Measurements from ENCODE around the gene RRP15.

Gene RRP15

DNA sequence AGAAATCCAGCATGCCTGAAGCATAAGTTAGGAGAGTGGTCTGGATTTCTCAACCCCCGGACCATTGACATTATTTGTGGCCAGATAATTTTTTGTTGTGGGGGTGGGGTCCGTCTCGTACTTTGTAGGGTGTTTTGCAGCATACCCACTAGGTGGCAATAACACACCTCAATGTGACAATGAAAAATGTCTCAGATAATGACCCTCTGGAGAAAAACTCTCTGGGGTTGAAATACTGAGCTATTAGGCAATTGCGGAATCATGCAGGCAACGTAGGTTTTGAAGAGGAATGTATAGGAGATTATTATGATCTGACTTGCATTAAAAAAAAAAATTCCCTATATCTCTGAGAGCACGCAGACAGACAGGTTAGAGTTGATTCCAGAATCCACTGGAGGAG lies 25.3 kb upstream of the RRP15 start:
- Histone ChIP-seq H3K9me3 (peaks cover 0 to 16% (median 10%) of the 10 kb centered on the region in 3 donors), H3K27ac (no peak overlapping the region), H3K36me3 (no peaks in the 10 kb centered on the region), H3K4me3 (no peak overlapping the region), H3K4me1 (no peaks in the 10 kb centered on the region), H3K27me3 (no peaks in the 10 kb centered on the region)
- TF ChIP-seq, protein P1, sequence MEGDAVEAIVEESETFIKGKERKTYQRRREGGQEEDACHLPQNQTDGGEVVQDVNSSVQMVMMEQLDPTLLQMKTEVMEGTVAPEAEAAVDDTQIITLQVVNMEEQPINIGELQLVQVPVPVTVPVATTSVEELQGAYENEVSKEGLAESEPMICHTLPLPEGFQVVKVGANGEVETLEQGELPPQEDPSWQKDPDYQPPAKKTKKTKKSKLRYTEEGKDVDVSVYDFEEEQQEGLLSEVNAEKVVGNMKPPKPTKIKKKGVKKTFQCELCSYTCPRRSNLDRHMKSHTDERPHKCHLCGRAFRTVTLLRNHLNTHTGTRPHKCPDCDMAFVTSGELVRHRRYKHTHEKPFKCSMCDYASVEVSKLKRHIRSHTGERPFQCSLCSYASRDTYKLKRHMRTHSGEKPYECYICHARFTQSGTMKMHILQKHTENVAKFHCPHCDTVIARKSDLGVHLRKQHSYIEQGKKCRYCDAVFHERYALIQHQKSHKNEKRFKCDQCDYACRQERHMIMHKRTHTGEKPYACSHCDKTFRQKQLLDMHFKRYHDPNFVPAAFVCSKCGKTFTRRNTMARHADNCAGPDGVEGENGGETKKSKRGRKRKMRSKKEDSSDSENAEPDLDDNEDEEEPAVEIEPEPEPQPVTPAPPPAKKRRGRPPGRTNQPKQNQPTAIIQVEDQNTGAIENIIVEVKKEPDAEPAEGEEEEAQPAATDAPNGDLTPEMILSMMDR (IDR thresholded peaks at IDR 0.05): no peak
- DNase-seq: no peak
- intact Hi-C loops (cut with DNase I; ENCODE audit: low total_unique reads): no loop called here

DNA sequence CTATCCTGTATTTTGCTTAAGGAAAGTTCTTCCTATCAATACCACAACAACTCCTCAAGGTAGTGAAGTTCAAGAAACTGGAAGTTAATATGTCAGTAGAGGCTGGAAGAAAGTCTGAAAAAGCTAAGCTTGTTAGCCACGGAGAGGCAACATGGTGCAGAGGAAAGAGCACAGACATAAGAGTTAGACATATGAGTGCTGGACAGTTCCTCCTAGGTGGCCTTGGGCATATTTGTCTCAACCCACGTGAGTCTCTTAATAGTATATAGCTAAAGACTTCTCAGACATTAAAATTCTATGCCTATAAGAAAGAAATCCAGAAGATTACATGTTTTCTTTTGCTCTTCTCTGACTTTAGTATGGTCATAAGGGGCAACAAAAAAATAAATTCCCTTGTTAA lies 22.8 kb upstream of the RRP15 start:
- intact Hi-C loops (cut with DNase I; ENCODE audit: low total_unique reads): no loop called here
- Histone ChIP-seq H3K4me1 (no peaks in the 10 kb centered on the region), H3K36me3 (no peaks in the 10 kb centered on the region), H3K4me3 (no peak overlapping the region), H3K9me3 (peaks cover 0 to 16% (median 10%) of the 10 kb centered on the region in 3 donors), H3K27me3 (peaks cover 0 to 5% of the 10 kb centered on the region in 2 donors), H3K27ac (no peak overlapping the region)
- TF ChIP-seq, protein P1 (IDR thresholded peaks at IDR 0.05): no peak
- no peak for DNase-seq

DNA sequence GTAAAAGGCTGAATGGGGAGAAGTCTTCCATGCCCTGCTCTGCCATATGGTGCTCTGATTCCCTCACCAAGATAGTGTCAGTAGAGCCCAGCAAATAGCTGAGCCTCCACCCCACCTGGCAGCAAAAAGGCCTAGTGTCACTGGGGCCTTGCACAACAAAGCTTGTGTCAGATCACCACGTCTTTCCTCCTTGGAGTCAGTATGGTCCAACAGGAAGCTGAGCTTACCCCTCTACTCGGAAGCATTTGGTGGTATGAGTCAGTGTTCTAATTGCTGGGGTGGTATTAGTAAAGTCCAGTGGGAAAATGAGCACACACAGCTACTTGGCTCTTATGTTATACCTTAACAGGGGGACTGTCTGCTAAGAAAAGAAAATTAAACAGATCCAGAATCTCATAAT lies 18.7 kb upstream of the RRP15 start:
- H3K4me1 ChIP-seq: no peaks in the 10 kb centered on the region
- no peak for DNase-seq
- TF ChIP-seq, protein P1 (IDR thresholded peaks at IDR 0.05): no peak
- H3K27me3 ChIP-seq: peaks cover 0 to 5% of the 10 kb centered on the region in 2 donors
- no peaks in the 10 kb centered on the region for H3K36me3 ChIP-seq
- intact Hi-C loops (cut with DNase I; ENCODE audit: low total_unique reads): no loop called here
- no peak overlapping the region for H3K4me3 ChIP-seq
- no peak overlapping the region for H3K27ac ChIP-seq
- H3K9me3 ChIP-seq: no peaks in the 10 kb centered on the region

DNA sequence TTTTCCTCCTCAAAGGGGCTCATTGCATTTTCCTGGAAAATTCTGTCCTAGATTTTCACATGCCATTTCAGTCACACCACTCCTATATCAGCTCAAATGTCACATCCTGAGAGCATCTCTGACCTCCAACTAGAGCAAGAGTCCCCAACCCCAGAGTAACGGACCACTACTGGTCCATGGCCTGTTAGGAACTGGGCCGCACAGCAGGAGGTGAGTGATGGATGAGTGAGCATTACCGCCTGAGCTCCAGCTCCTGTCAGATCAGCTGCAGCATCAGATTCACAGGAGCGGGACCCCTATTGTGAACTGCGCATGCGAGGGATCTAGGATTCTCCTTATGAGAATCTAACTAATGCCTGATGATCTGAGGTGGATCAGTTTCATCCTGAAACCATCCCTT lies 12.7 kb upstream of the RRP15 start:
- no peaks in the 10 kb centered on the region for H3K27me3 ChIP-seq
- intact Hi-C loops (cut with DNase I; ENCODE audit: low total_unique reads): no loop called here

DNA sequence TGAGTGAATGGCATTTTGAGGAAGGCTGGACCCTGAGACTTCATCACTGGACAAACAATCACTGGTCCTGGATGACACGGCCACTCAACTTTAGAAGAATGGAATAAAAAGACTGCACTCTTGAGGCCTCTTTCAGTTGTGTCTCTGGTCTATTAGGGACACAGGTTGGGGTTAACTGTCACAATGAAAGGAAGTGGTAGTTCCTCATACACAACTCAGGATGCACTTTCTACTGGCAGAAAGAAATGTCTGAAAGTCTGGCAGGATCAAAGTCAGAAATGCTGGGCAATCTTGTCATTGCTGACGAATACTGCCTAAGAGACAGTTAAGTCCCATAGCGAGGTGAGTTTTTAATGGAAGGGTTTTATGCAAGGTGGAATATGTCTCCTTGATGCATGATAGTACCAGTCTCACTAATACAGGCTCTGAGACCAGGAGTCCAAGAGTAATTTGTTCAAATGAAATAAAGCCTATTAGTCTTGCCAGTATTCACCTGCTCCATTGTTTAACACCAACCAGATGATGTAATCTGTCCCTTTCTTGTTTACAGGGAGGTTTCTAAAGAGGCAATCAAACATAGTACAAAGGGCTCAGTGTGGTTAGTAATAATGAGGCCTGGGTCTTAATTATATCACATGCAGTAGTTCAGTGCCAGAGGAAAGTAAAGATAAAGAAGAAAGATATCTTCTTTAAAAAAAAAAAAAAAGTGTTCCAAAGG lies 11.2 kb upstream of the RRP15 start:
- intact Hi-C loops (cut with DNase I; ENCODE audit: low total_unique reads): no loop called here
- TF ChIP-seq, protein P1 (IDR thresholded peaks at IDR 0.05): no peak
- DNase-seq: no peak
- Histone ChIP-seq H3K4me3 (no peak overlapping the region), H3K9me3 (no peaks in the 10 kb centered on the region), H3K36me3 (no peaks in the 10 kb centered on the region), H3K27me3 (no peaks in the 10 kb centered on the region), H3K27ac (no peak overlapping the region), H3K4me1 (no peaks in the 10 kb centered on the region)

More for the DNA sequence above, 12.7 kb upstream of the RRP15 start:
- Histone ChIP-seq H3K36me3 (no peaks in the 10 kb centered on the region), H3K4me1 (no peaks in the 10 kb centered on the region), H3K9me3 (no peaks in the 10 kb centered on the region), H3K4me3 (no peak overlapping the region), H3K27ac (no peak overlapping the region)
- TF ChIP-seq, protein P1 (IDR thresholded peaks at IDR 0.05): no peak
- no peak for DNase-seq
